Measurements from ENCODE around the gene SLC4A7.

DNA sequence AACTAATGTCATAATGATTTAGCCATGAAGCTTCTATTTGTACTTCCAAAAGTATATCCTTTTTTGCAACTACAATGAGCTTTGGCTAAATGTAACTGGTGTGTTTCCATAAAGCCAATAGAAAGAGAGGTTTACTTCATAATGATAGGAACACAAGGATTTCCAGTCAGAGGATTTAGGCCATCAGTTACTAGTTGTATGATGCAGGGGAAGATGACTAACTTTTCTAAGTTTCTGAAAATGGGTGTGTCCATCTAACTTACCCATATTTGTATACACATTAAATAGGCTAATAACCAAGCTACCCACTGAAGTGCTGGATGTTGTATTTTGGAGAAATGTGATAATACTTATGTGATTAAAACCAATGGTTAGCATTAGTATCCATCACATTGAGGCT lies 55.7 kb downstream of the SLC4A7 start:
- TF ChIP-seq EZH2 (IDR thresholded peaks at IDR 0.05; ENCODE audit: borderline replicate concordance, low read depth, low read length), result no peak
- TF ChIP-seq, protein P1, sequence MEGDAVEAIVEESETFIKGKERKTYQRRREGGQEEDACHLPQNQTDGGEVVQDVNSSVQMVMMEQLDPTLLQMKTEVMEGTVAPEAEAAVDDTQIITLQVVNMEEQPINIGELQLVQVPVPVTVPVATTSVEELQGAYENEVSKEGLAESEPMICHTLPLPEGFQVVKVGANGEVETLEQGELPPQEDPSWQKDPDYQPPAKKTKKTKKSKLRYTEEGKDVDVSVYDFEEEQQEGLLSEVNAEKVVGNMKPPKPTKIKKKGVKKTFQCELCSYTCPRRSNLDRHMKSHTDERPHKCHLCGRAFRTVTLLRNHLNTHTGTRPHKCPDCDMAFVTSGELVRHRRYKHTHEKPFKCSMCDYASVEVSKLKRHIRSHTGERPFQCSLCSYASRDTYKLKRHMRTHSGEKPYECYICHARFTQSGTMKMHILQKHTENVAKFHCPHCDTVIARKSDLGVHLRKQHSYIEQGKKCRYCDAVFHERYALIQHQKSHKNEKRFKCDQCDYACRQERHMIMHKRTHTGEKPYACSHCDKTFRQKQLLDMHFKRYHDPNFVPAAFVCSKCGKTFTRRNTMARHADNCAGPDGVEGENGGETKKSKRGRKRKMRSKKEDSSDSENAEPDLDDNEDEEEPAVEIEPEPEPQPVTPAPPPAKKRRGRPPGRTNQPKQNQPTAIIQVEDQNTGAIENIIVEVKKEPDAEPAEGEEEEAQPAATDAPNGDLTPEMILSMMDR (IDR thresholded peaks at IDR 0.05 in 2 of 3, conservative IDR thresholded peaks at IDR 0.05 in 1 of 3; ENCODE audit: insufficient read depth in 2 of 3, low read depth in 1 of 3, low read length in 3 of 3), result no peak
- no peak for TF ChIP-seq RAD51 (IDR thresholded peaks at IDR 0.05; ENCODE audit: borderline replicate concordance, low read depth)
- TF ChIP-seq ZNF146 (CRISPR knock-in tag; IDR thresholded peaks at IDR 0.05; ENCODE audit: unreplicated experiment), result no peak
- TF ChIP-seq, protein P2, sequence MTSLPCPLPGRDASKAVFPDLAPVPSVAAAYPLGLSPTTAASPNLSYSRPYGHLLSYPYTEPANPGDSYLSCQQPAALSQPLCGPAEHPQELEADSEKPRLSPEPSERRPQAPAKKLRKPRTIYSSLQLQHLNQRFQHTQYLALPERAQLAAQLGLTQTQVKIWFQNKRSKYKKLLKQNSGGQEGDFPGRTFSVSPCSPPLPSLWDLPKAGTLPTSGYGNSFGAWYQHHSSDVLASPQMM (CRISPR knock-in tag; IDR thresholded peaks at IDR 0.05), result no peak
- no peak for TF ChIP-seq ZNF316 (IDR thresholded peaks at IDR 0.05)
- no peak for TF ChIP-seq FOS (IDR thresholded peaks at IDR 0.05; ENCODE audit: extremely low read depth, insufficient read length)
- TF ChIP-seq CREM (IDR thresholded peaks at IDR 0.05; ENCODE audit: low read depth), result no peak
